Activated gamma-delta T cell treated with Interleukin-2 at 50 U/mL for 16 hours (primary cell): ENCODE data around the gene LSM14A.
A peak's percentile ranks its signal among the peaks of the same experiment; 100 is the strongest.
"Not testable (repeated sequence)": the region's sequence is repeated elsewhere in the genome, so short reads cannot be mapped to it uniquely, and the experiment has no call there.

ENCODE experiments used
- DNase-seq: peaks from one replicate; pipeline ENCODE4 v3.0.0-alpha.2; 2020

LSM14A gene

DNA sequence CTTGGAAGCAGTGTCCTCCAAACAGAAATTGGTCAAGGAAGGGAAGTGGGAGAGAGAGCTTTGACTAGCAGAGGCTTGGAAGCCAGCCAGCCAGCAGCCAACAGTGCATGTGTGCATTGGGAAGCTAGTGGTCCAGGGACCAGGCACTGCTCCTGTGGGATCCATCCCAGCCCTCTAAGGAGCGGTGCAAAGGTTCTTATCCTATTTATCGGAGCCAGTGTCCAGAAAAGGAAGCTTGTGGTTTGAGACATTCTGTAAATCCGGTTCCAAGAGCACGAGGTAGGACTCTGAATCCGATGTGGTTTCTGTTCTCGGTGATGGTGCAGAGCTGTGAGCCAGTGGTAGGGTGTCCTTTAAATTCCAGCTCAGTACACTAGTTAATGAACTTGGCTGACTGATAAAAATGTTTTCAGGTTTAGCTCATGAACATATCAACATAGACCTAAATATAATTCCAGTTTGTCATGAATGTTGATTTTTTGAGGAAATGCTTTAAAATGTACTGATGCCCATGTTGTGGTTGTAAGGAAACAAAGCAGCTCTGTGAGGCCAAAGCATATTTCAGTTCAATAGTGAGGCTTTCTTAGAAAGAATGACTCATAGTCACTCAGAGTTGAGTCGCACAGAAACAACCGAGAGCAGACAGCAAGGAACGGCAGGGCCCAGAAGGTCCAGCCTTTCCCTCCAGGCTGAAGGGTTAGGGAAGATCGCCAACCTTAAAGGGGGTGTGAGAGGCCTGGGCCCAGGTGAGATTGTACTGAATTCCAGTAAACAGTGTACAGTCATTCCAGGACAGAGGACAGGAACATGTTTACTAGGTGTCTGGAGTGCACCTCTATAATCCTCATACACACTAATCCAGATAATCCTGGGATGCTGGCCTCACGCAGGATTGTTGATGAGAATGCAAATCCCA lies 60.5 kb downstream of the LSM14A start:
- no peak for DNase-seq

DNA sequence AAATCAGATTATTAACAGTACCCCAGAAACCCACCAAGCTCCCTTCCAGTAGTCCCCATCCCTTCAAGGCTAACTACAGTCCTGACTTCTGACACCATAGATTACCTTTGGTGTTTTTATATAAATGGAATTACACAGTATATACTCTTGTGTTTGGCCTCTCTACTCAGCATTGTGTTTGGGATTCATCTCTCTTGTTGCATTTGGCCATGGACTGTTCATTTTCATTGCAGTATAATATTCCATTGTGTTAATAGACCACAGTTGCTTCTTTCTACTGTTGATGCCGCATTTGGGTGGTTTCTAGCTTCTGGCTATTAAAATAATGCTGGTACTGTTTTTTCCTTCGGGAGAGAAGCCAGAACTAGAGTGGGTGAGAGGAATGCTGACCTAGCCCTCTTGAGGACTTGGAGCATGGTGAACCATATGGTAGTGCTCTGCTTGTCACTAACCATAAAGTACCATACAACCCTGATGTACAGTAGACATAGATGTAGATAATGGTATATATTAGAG lies 63.2 kb downstream of the LSM14A start:
- DNase-seq = no peak

GRCh38 chr19:34236035-34236987 lies 64.0 kb downstream of the LSM14A start:
- DNase-seq = no peak

- DNase-seq = no peak
These were observed 65.0 kb downstream of the LSM14A start for GRCh38 chr19:34237283-34237682.

- DNase-seq = no peak
These were observed 65.6 kb downstream of the LSM14A start for GRCh38 chr19:34237939-34238338.

DNA sequence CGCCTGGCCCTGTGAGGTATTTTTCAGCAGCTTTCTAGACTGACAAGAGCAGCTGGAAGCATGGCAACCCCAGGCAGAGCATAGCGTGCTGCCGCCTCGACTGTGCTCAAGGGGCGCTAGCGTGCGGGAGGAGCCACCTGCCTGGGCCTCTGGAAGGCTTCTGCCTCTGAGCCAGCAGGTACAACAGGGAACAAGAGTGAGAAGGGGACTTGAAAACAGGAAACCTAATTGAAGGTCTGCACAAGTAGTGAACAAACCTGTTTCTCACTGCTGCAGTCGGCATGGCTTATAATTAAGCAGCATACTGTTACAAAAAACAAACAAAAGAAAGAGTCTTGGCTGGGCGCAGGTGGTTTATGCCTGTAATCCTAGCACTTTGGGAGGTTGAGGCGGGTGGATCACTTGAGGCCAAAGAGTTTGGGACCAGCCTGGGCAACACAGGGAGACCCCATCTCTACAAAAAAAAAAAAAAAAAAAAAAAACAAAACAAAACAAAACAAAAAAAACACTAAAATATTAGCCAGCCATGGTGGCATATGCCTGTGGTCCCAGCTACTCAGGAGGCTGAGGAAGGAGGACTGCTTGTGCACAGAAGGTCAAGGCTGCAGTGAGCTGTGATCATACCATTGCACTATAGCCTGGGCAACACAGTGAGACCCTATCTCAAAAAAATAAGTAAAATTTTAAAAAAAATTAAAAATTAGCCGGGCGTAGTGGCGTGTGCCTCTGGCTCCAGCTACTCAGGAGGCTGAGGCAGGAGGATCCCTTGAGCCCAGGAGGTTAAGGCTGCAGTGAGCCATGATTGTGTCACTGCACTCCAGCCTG lies 69.4 kb downstream of the LSM14A start:
- no peak for DNase-seq

DNA sequence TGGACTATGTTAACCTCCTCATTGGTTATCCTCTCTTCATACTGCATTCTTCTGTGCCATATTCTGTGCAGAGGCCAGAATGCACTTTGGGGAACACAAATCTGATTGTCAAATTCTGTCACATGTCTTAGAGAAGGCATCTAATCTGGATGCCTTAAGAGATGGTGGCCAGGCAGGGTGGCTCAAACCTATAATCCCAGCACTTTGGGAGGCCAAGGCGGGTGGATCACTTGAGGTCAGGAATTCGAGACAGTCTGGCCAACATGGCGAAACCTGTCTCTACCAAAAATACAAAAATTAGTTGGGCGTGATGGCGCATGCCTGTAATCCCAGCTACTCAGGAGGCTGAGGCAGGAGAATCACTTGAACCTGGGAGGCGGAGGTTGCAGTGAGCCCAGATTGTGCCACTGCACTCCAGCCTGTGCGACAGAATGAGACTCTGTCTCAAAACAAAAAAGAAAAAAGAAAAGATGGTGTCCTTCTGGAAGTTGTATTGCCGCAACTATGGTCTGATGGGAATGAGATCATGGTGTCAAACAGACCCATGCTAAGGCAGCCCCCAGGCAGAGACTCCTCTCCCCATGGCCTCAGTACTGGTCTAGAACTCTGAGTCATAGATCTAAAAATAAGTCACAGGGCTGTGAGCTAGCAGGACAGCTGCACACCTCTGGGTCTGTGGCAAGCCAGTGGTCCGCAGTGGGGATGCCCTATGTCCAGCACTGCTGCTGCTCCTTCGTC lies 71.0 kb downstream of the LSM14A start:
- not testable (repeated sequence) for DNase-seq

- no peak for DNase-seq
These were observed 71.7 kb downstream of the LSM14A start for GRCh38 chr19:34243876-34244578.

GRCh38 chr19:34244611-34245299 lies 72.5 kb downstream of the LSM14A start:
- DNase-seq = no peak

- DNase-seq = no peak
These were observed 74.0 kb downstream of the LSM14A start for GRCh38 chr19:34246340-34246739.

- DNase-seq = no peak
These were observed 76.6 kb downstream of the LSM14A start for GRCh38 chr19:34248941-34249340.

DNA sequence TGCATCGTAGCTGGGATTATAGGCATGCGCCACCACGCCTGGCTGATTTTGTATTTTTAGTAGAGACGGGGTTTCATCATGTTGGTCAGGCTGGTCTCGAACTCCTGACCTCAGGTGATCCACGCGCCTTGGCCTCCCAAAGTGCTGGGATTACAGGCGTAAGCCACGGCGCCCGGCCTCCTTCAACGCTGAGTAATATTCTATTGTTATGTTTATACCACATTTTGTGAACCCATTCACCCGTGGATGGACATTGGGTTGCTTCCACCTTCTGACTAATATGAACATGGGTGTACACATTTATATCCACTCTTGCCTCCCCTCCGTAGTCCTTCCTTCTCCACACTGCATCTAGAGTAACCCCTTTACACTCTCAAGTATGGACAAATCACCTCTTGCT lies 80.9 kb downstream of the LSM14A start:
- not testable (repeated sequence) for DNase-seq

DNA sequence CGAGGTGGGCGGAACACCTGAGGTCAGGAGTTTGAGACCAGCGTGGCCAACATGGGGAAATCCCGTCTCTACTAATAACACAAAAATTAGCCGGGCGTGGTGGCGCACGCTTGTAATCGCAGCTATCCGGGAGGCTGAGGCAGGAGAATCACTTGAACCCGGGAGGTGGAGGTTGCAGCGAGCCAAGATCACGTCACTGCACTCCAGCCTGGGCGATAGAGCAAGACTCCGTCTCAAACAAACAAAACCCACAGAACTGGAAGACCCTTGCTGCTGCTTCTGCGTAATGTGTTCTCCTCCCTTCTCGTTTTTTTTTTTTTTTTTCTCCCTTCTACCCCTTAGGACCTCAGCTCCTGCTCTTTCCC lies 81.4 kb downstream of the LSM14A start:
- not testable (repeated sequence) for DNase-seq

- peak; percentile 82 for DNase-seq
These were observed 81.9 kb downstream of the LSM14A start, which contains the start of gene GARRE1 for GRCh38 chr19:34254046-34254697. Gene GARRE1 (plus strand): TSS chr19:34254554. CDS start chr19:34300474, 45,920 bp downstream.

DNA sequence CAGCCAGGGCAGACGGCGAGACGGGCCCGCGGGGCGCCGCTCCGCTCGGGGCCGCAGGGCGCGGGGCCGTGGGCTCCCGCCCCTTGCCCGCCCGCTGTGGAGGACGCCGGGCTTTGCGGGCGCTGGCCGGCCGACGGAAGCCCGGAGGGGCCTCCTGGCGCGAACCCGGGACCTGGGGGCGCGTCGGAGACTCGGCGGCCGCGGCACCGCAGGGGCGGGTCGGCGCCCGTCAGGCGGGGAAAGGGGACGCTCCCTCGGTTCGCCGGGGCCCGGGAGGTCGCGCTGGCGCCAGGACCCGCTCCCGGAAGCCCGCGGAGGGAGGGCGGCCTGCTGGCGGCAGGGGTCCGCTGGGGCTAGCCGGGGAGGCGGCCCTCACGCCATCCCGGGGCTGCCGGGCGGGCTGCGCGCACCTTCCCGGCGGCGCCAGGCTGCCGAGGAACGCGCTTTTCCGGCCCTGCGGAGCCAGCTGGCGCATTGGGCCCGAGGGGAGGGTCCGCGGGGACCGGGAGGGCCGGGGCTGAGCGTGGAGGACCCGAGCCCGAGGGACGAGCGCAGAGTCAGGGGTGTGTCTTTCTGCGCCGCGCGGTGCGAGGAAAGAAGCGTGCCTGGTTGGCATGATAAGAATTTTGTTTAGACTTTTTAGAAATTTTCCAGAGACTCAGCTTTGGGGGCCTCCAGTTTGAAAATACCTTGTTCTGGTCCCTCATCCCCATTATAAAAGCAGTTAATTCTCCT lies 82.6 kb downstream of the LSM14A start:
- peak; percentile 15 for DNase-seq

DNA sequence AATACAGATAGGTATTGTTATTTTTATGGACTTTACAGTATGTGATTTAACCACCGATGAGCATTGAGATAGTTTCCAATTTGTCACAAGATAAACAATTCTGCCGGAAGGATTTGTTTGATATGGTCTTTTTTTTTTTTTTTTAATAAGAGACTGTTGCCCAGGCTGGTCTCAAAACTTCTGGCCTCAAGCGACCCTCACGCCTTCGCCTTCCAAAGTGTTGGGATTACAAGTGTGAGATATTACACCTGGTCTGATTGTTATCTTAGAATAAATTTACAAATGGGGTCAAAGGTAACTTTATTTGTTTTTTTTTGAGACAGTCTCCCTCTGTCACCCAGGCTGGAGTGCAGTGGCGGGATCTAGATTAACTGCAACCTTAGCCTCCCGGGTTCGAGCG lies 83.2 kb downstream of the LSM14A start:
- no peak for DNase-seq

GRCh38 chr19:34256835-34257558 lies 84.7 kb downstream of the LSM14A start:
- no peak for DNase-seq

DNA sequence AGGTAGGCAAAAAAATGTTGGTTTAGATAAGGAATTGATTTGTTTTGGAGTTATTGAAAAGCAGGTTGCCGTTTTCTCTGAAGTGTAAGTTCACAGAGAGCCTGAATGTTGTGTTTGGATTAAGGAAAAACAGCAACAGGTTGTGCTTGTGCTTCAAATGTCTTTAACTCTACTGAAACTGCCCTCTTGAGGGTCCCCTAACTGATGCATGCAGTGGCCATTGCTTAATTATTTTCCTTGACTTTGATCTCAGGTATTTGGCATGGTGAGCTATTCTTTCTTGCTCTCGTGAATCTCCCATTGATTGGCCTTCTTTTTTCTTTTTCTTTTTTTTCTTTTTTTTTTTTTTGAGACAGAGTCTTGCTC lies 85.2 kb downstream of the LSM14A start:
- DNase-seq = no peak
